GM23338 (cell line): ENCODE measurements around the gene PTGR3. TPM values are rescaled to one million over a fixed set of nuclear protein-coding genes. Genes with fewer than 3 reads are reported as not detected.

Experiments
- ATAC-seq: fragments of 200-7000 bp; cut with Tn5 transposase; 3 replicates; pipeline ENCODE4 v1.9.1; 2020
- DNase-seq: peaks from one replicate; pipeline ENCODE4 v3.0.0-alpha.2; 2015; ENCODE audit warnings: low spot score
- H2AFZ ChIP-seq: fragments of 200-600 bp; sonication (generic); 2 replicates; pipeline ENCODE4 v1.8.0; 2016; ENCODE audit warnings: antibody characterized with exemption, mild to moderate bottlenecking, moderate library complexity
- H3F3A ChIP-seq: fragments of 200-600 bp; sonication (generic); replicated peaks from 2 replicates; pipeline ENCODE4 v1.8.0; 2017; ENCODE audit warnings: antibody characterized with exemption, mixed run types, low read depth
- H3K27ac ChIP-seq: fragments of 200-600 bp; sonication (generic); 2 replicates; pipeline ENCODE4 v1.6.1; 2016; ENCODE audit warnings: low read depth
- H3K27me3 ChIP-seq: fragments of 200-600 bp; sonication (generic); 2 replicates; pipeline ENCODE4 v1.8.0; 2016; ENCODE audit warnings: mild to moderate bottlenecking, mixed run types, moderate library complexity; ENCODE audit not compliant: insufficient read depth
- H3K36me3 ChIP-seq: fragments of 200-600 bp; sonication (generic); 2 replicates; pipeline ENCODE4 v1.8.0; 2016; ENCODE audit warnings: mild to moderate bottlenecking; ENCODE audit not compliant: insufficient read depth
- H3K4me1 ChIP-seq: fragments of 200-600 bp; sonication (generic); 2 replicates; pipeline ENCODE4 v1.8.0; 2016; ENCODE audit warnings: mild to moderate bottlenecking, moderate library complexity; ENCODE audit not compliant: insufficient read depth
- H3K4me2 ChIP-seq: fragments of 200-600 bp; sonication (generic); 2 replicates; pipeline ENCODE4 v1.7.1; 2017; ENCODE audit warnings: mixed run types
- H3K4me3 ChIP-seq: fragments of 200-600 bp; sonication (generic); 2 replicates; pipeline ENCODE4 v1.6.1; 2016; ENCODE audit warnings: mixed run types
- H3K79me2 ChIP-seq: fragments of 200-600 bp; sonication (generic); replicated peaks from 2 replicates; pipeline ENCODE4 v1.8.0; 2017; ENCODE audit warnings: mild to moderate bottlenecking; ENCODE audit not compliant: insufficient read depth
- H3K9me2 ChIP-seq: fragments of 200-600 bp; sonication (generic); 2 replicates; pipeline ENCODE4 v1.8.0; 2017; ENCODE audit not compliant: insufficient read depth
- H4K20me1 ChIP-seq: fragments of 200-600 bp; sonication (generic); replicated peaks from 2 replicates; pipeline ENCODE4 v1.8.0; 2017; ENCODE audit warnings: mild to moderate bottlenecking; ENCODE audit not compliant: insufficient read depth
- H3K27ac Mint-ChIP-seq: 2 replicates; pipeline ENCODE4 v1.8.0; 2020; ENCODE audit warnings: inconsistent platforms, mild to moderate bottlenecking, moderate library complexity, mixed read lengths
- H3K27me3 Mint-ChIP-seq: 3 replicates; pipeline ENCODE4 v1.8.0; 2022; ENCODE audit warnings: low read depth, mild to moderate bottlenecking, moderate library complexity, mixed read lengths, inconsistent platforms; ENCODE audit not compliant: insufficient read depth, poor library complexity
- H3K36me3 Mint-ChIP-seq: 3 replicates; pipeline ENCODE4 v1.8.0; 2021; ENCODE audit warnings: low read depth, mild to moderate bottlenecking, inconsistent platforms, moderate library complexity, mixed read lengths
- H3K4me1 Mint-ChIP-seq: 3 replicates; pipeline ENCODE4 v1.8.0; 2020; ENCODE audit warnings: mild to moderate bottlenecking, inconsistent platforms, mixed read lengths
- H3K4me3 Mint-ChIP-seq: 3 replicates; pipeline ENCODE4 v1.8.0; 2021; ENCODE audit warnings: moderate library complexity, mild to moderate bottlenecking, inconsistent platforms, mixed read lengths
- H3K9me3 Mint-ChIP-seq: 3 replicates; pipeline ENCODE4 v1.8.0; 2020; ENCODE audit warnings: moderate library complexity, mild to moderate bottlenecking, inconsistent platforms, mixed read lengths
- CREB1 ChIP-seq: fragments of 250-450 bp; sonication (Bioruptor Pico); IDR thresholded peaks from 2 replicates; pipeline ENCODE4 v1.5.0; 2020; ENCODE audit warnings: low read depth, mild to moderate bottlenecking, moderate library complexity
- CTCF ChIP-seq, 2 experiments: fragments of 200-600 bp in 1 of 2; sonication (generic) in 1 of 2; conservative IDR thresholded peaks; 2 replicates each; pipeline versions ENCODE4 v1.5.1 to v1.6.1; 2016 to 2017; ENCODE audit warnings: antibody characterized with exemption in 2 of 2, low read depth in 2 of 2, mild to moderate bottlenecking in 2 of 2, moderate library complexity in 1 of 2
- ETS1 ChIP-seq: IDR thresholded peaks from 2 replicates; pipeline ENCODE4 v1.6.1; 2016; ENCODE audit warnings: antibody characterized with exemption
- EZH2 ChIP-seq: fragments of 200-600 bp; sonication (generic); IDR thresholded peaks from one replicate; pipeline ENCODE4 v1.8.0; 2017; ENCODE audit warnings: antibody characterized with exemption, mild to moderate bottlenecking, low read depth; ENCODE audit not compliant: unreplicated experiment
- EZH2phosphoT487 ChIP-seq: fragments of 200-600 bp; sonication (generic); IDR thresholded peaks from one replicate; pipeline ENCODE4 v1.8.1; 2018; ENCODE audit warnings: antibody characterized with exemption; ENCODE audit not compliant: unreplicated experiment
- JUNB ChIP-seq: IDR thresholded peaks from one replicate; pipeline ENCODE4 v1.6.1; 2016; ENCODE audit warnings: antibody characterized with exemption; ENCODE audit not compliant: unreplicated experiment
- NANOG ChIP-seq: IDR thresholded peaks from 2 replicates; pipeline ENCODE4 v1.6.1; 2016; ENCODE audit warnings: antibody characterized with exemption, borderline replicate concordance
- POLR2AphosphoS5 ChIP-seq: IDR thresholded peaks from 2 replicates; pipeline ENCODE4 v1.6.1; 2016; ENCODE audit warnings: antibody characterized with exemption, low read depth
- REST ChIP-seq: IDR thresholded peaks from one replicate; pipeline ENCODE4 v1.6.1; 2018; ENCODE audit warnings: antibody characterized with exemption; ENCODE audit not compliant: unreplicated experiment
- STAT1 ChIP-seq: IDR thresholded peaks from one replicate; pipeline ENCODE4 v1.6.1; 2016; ENCODE audit warnings: antibody characterized with exemption; ENCODE audit not compliant: unreplicated experiment
- ZNF114 ChIP-seq: fragments of 250-450 bp; sonication (Bioruptor Pico); IDR thresholded peaks from 2 replicates; pipeline ENCODE4 v1.5.0; 2020; ENCODE audit warnings: mild to moderate bottlenecking, moderate library complexity
- ZNF331 ChIP-seq: fragments of 250-450 bp; sonication (Bioruptor Pico); IDR thresholded peaks from 2 replicates; pipeline ENCODE4 v1.5.0; 2020; ENCODE audit warnings: low read depth, mild to moderate bottlenecking, moderate library complexity
- ZNF462 ChIP-seq: fragments of 250-450 bp; sonication (Bioruptor Pico); IDR thresholded peaks from 2 replicates; pipeline ENCODE4 v1.5.0; 2020; ENCODE audit warnings: mild to moderate bottlenecking, moderate library complexity
- polyA plus RNA-seq: library from polyadenylated mRNA; unstranded; fragments of >200 nt; fragmentation: Nextera tagmentation; extraction: Ambion mirVana; gene quantifications from 2 replicates; pipeline ENCODE4 v1.2.1, GENCODE V29; 2016
- total RNA-seq: library from RNA; depleted of rRNA; stranded (reverse); fragments of >200 nt; shearing (Covaris generic); gene quantifications from 2 replicates; pipeline ENCODE4 v1.2.3, GENCODE V29; 2014

The PTGR3 gene
- total and polyA plus RNA-seq, 2 experiments from 2014 or later: 0.84 to 1.5 TPM

GRCh38 chr18:75238786-75239185 is 29.8 kb upstream of the PTGR3 start:
- no peak overlapping the region for H2AFZ ChIP-seq
- no peak overlapping the region for H3K27ac ChIP-seq
- Mint-ChIP-seq H3K27me3 (peaks cover 8% of the 10 kb centered on the region), H3K9me3 (no peaks in the 10 kb centered on the region), H3K4me3 (no peak overlapping the region), H3K4me1 (no peaks in the 10 kb centered on the region), H3K36me3 (no peaks in the 10 kb centered on the region), H3K27ac (no peak overlapping the region)
- DNase-seq (no peak), ATAC-seq (no peak)
- no peaks in the 10 kb centered on the region for H3K4me1 ChIP-seq
- no peaks in the 10 kb centered on the region for H3K36me3 ChIP-seq
- 0 out of 2 replicates have a peak, but pooled peaks cover 5% of the 10 kb centered on the region for H3K9me2 ChIP-seq
- no peaks in the 10 kb centered on the region for H3K27me3 ChIP-seq
- H3K4me2 ChIP-seq: no peak overlapping the region
- no peaks in the 10 kb centered on the region for H3F3A ChIP-seq
- TF ChIP-seq ZNF331 (CRISPR knock-in tag): no peak
- no peak for TF ChIP-seq ETS1
- no peak for TF ChIP-seq STAT1
- no peak for TF ChIP-seq EZH2
- no peak for TF ChIP-seq ZNF114 (CRISPR knock-in tag)
- TF ChIP-seq POLR2AphosphoS5: no peak
- no peak for TF ChIP-seq CREB1 (CRISPR knock-in tag)
- no peak for TF ChIP-seq JUNB
- no peak for TF ChIP-seq REST
- no peak for TF ChIP-seq EZH2phosphoT487
- TF ChIP-seq CTCF (conservative IDR thresholded peaks at IDR 0.05; ENCODE audit: low read depth in 2 of 2): no peak
- TF ChIP-seq ZNF462: no peak
- TF ChIP-seq NANOG: no peak
- H4K20me1 ChIP-seq: no peaks in the 10 kb centered on the region
- H3K79me2 ChIP-seq: no peaks in the 10 kb centered on the region
- no peak overlapping the region for H3K4me3 ChIP-seq
